GM11168 (cell line): ENCODE data around the gene SLAMF6.
"Not testable (repeated sequence)": the region's sequence is repeated elsewhere in the genome, so short reads cannot be mapped to it uniquely, and the experiment has no call there.

Experiments
- in situ Hi-C: fragments of 300-500 bp; cut with MboI; formaldehyde crosslinking; loops from one replicate; pipeline ENCODE4 v1.12.0; 2022; ENCODE audit warnings: low sequenced_read_pairs; ENCODE audit not compliant: unreplicated experiment

SLAMF6 gene

DNA sequence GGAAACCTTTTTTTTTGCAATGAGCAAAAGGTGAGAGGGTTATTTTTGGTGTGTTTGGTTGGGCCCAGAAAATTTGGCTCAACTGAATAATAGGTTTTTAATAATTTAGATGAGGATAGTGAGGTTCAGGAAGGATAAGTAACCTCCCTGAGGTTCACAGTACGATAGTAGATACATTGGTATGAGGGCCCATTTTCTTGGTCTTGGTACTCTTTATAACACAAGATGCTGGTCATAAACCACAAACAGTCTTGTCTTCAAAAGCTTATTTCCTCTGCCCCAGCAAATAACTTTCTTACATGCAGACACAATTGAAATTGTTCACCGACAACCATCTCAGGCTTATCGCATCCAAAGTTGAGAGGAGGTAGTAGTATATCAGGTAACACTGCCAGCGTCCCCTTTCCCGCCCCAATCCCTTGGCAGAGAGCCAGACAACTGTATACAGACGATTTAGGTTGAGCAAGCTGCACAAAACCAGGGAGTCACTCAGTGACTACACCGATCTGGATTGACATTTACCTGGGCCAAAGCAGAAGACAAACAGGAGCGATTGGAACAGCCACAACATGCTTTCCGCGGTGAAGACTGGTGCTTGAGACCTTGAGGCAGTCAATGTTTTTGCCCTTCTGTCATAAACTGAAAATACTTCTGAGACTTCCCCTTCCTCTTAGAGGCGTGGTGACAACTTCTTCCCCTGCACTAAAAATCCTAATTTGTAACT is at the start of gene SLAMF6:
TSS of gene SLAMF6 (minus strand) at position 634 of the 724 bp plus-strand sequence. CDS start at position 571, 63 bp downstream.
- in situ Hi-C loops: no loop called here

DNA sequence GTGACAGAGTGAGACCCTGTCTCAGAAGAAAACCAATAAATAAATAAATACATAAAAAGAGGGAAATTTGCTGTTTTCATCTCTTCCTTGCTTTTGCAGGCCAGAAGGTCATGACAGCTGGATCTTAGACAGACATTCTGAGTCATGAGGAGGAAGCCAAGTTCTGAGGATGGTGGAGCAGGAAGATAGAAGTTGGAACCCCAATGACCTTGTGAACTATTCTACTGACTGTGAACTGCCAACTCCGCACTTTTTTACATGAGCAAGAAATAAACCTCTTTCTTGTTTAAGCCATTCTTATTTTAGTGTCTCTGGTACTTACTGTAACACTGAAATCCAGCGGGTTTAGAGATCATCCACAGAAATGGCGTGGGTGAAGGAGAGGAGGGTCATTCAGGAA is 47.8 kb upstream of the SLAMF6 start:
- in situ Hi-C loops: no loop called here

DNA sequence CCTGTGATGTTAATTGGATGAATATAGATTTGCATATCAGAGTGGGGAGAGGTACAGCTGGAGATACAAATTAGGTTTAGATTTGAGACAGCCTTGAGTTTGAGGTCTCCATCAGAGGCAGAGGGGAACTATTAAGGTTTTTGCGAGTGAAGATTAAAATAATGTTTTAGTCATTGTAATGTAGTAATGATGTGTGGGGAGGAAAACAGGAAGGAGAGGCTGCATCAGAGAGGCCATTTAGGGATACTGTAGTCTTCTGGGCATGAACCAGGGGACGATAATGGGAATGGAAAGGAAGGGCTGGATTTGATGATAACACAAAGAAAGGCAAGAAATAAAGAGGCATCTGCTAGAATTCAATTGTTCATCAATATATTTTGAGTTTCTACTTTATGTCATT is 46.8 kb upstream of the SLAMF6 start:
- in situ Hi-C loops: no loop called here

DNA sequence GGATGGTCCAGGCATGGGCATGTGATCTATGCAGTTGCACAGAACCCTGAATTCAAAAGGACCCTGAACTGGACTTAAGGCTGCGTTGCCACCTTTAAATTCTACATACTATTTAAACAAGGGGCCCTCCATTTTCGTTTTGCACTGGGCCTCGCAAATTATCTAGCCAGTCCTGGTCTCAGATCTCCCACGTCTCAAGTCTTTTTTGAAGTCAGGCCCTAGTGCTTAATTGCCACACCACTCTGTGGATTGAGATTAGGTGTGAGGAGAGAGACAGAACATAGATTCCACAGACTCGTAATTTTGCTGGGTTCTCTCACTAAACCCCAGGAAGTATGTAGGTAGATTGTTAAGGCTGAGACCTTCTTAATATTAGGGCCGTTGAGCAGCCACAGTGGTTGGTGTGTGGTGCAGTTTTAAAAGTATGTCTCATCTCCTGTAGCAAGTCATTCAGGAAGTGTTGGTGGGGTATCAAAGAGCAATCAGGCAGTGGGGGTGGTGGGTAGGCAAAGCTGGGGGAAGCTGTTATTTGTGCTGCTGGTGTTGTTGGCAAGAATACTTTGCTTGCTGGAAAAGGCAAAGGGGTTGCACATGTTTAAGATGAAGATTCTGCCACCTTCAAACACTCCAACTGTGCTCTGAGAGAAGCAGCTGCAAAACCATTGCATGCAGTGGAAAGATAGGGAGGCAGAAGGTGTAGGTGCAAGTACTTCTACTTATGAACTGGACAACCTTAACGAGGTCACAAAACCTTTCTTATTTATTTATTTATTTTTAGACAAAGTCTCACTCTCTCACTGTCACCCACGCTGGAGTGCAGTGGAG is 45.0 kb upstream of the SLAMF6 start:
- in situ Hi-C loops: no loop called here

DNA sequence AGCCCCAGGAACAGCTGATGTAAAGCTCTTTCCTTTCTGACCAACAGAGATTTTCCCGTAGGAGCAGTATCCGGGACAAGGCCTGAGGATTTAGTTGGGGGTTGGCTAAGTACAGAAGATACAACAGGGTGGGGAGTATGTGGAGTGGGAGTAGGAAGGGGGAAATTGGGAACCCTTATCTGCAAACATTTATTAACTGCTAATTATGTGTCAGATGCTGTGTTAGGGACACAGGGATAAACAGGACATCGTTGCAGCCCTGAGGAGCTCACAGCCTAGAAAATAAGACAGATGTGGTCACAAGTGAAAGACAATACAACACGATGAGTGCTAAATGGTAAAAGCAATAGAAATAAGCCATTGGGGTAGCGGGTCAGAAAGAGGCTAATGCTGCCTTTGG is 44.3 kb upstream of the SLAMF6 start:
- in situ Hi-C loops: no loop called here

DNA sequence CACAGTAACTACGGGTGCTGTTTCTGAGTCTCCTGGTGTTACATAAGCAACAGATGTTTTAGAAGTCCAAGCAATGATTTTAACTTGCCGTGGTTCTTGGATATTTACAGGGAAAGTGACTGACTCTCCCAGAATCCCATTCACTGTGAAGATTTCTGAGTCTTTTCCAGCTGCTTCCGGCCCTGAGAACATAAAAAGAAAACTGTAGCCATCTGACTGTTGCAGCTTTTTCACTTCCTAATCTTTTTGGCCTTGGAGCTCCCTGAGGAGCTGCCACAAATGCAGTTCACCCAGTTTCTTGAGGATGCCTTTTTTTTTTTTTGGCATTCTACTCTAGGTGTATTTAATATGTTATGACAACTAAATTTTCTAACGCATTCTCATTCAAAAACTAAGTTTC is 42.5 kb upstream of the SLAMF6 start:
- in situ Hi-C loops: no loop called here

DNA sequence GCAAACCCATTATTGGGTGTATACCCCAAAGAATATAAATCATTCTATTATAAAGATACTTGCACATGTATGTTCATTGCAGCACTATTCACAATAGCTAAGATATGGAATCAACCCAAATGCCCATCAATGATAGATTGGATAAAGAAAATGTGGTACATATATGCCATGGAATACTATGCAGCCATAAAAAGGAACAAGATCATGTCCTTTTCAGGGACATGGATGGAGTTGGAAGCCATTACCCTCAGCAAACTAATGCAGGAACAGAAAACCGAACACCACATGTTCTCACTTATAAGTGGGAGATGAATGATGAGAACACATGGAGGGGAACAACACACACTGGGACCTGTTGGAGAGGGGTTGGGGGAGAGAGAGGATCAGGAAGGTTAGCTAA is 40.2 kb upstream of the SLAMF6 start:
- in situ Hi-C loops: not testable (repeated sequence)

DNA sequence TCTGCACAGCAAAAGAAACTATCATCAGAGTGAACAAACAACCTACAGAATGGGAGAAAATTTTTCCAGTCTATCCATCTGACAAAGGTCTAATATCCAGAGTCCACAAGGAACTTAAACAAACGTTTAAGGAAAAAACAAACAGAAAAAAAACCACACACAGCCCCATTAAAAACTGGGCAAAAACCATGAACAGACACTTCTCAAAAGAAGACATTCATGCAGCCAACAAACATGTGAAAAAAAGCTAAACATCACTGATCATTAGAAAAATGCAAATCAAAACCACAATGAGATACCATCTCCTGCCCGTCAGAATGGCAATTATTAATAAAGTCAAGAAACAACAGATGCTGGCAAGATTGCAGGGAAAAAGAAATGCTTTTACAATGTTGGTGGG is 39.7 kb upstream of the SLAMF6 start:
- in situ Hi-C loops: not testable (repeated sequence)

DNA sequence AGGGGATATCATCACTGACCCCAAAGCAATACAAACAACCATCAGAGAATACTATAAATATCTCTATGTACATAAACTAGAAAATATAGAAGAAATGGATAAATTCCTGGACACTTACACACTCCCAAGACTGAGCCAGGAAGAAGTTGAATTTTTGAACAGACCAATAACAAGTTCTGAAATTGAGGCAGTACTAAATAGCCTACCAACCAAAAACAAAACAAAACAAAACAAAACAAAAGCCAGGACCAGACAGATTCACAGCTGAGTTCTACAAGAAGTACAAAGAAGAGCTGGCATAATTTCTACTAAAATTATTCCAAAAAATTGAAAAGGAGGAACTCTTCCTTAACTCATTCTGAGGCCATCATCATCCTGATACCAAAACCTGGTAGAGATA is 37.8 kb upstream of the SLAMF6 start:
- in situ Hi-C loops: no loop called here

DNA sequence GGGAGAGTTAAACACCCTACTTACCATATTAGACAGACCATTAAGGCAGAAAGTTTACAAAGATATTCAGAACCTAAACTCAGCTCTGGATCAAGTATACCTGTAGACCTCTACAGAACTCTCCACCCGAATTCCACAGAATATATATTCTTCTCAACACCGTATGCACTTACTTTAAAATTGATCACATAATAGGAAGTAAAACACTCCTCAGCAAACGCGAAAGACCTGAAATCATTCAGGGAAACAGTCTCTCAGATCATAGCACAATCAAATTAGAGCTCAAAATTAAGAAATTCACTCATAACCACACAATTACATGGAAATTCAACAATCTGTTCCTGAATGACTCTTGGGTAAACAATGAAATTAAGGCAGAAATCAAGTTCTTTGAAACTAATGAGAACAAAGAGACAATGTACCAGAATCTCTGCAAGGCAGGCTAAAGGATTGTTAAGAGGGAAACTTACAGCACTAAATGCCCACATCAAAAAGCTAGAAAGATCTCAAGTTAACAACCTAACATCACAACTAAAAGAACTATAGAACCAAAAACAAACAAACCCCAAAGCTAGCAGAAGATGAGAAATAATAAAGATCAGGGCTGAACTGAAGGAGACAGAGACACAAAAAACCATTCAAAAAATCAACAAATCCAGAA is 37.1 kb upstream of the SLAMF6 start:
- in situ Hi-C loops: no loop called here

DNA sequence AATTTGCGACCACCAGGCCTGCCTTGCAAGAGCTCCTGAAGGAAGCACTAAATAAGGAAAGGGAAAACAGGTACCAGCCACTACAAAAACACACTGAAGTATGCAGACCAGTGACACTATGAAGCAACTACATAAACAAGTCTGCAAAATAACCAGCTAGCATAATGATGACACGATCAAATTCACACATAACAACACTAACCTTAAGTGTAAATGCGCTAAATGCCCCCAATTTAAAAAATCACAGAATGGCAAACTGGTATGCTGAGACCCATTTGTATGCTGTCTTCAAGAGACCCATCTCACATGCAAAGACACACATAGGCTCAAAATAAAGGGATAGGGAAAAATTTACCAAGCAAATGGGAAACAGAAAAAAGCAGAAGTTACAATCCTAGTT is 36.4 kb upstream of the SLAMF6 start:
- in situ Hi-C loops: not testable (repeated sequence)

DNA sequence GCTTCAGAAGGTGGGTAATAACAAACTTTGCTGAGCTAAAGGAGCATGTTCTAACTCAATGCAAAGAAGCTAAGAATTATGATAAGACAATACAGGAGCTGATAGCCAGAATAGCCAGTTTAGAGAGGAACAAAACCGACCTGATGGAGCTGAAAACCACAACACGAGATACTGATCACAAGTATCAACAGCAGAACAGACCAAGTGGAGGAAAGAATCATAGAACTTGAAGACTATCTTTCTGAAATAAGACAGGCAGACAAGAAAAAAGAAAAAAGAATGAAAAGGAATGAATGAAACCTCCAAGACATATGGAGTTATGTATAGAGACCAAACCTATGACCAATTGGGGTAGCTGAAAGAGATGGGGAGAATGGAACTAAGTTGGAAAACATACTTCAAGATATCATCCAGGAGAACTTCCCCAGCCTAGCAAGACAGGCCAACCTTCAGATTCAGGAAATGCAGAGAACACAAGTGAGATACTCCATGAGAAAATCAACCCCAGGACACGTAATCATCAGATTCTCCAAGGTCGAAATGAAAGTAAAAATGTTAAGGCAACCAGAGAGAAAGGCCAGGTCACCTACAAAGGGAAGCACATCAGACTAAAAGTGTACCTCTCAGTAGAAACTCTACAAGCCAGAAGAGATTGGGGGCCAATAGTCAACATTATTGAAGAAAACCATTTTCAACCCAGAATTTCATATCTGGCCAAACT is 35.8 kb upstream of the SLAMF6 start:
- in situ Hi-C loops: no loop called here

DNA sequence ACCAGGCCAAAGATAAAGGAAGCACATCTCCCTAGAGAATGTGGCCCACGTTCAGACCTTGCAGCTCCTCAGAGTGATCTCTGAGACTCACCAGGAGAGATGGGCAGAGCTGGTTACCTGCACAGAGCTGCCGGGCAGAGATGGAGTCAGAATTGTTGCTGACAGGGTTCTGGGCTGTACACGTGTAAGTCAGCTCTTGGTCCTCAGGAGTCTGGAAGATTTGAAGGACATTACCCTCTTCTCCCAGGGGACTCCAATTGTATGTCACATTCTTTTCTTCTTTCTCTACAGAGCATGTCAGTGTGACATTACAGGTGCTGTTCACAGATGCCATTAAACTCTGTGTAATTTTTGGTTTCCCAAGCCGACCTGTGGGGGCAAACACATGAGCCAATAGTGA is 30.7 kb upstream of the SLAMF6 start:
- in situ Hi-C loops: no loop called here

DNA sequence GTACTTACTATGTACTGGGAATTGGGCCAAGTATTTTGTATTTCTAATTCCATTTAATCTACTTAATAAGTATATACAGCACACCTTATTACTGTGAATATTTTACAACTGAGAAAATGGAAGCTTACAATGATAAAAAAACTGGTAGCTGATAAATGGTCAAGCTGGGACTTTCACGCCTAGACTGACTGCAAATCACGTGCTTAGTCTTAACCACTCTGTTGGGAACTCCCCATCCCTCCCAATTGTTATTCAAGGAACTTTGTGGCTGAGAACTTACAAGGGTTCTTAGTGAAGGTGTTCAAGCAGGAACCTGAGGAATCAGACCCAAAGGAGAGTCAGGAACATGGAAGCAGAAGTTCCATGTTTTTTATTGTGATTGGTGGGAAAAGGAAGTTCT is 29.4 kb upstream of the SLAMF6 start:
- in situ Hi-C loops: no loop called here

DNA sequence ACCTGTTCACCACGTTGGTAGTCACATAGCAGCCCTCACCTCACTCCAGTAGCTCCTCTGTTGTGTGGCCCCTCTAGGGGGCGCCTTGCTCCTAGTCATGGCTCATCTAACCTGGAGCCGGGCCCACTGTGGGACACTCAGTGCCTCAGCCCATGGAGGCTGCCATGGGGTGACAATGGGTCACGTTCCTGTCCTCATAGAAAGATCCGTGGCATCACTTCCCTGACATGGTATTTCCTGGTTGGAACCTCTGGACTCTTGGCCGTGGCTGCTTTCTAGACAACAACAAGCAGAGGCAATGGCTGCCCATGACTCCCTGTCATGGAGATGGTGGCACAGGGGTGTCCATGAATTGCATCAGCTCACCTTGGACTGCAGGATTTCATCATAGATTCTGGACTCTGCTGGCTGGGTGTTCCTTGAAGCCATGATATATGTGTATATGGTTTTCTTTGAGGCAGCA is 27.5 kb upstream of the SLAMF6 start:
- in situ Hi-C loops: no loop called here

DNA sequence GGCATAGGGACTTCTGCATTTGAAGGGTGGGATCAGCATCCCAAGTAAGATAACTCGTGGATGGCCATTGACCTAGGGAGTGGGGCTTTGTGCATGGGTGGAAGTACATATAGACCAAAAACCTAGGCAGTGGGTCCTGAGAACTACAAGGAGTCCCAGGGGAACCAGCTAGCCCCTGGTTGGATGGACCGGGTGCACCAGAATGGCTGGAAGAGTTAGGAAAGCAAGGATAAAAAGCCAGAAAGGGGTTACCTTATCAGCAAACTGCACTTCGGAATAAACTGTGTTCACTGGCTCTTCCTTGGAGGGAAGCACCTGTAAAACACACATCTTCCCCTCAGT is 26.6 kb upstream of the SLAMF6 start:
- in situ Hi-C loops: loop anchor here (5.0 kb wide), 1 partner anchor 58 kb away; no protein-coding TSS in a partner anchor

DNA sequence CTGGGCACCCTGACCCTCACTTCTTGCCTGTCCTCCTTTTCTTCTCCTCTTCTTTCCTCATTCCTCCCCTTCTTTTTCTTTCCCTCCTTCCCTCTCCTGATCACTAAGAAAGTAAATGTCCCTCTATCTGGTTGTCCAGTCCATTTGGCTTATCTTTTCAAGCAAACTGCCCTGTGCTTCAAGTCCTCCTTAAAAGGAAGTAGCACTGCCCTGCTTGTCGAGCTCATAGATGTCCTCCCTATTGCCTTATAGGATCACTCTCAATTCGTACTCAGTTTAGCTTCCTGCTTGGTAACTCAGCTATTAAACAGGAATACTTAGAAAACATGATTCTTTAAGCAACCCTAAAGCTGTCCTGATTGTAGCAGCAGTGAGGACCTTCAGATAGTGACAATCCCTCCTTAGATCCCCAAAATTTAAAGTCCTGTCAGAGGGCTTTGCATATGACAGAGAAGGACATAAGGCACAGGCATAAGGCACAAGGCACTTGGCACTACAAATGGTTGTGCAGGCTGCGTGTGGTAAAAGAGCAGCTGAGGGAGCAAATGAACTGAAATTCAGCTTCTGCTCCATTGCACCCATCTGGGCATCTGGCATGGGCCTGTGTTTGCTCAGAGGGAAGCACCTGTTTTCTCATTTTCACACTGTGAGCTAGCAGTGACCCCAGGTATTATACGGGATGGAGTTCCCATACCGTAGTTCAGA is 26.1 kb upstream of the SLAMF6 start:
- in situ Hi-C loops: loop anchor here (5.0 kb wide), 1 partner anchor 58 kb away; no protein-coding TSS in a partner anchor

DNA sequence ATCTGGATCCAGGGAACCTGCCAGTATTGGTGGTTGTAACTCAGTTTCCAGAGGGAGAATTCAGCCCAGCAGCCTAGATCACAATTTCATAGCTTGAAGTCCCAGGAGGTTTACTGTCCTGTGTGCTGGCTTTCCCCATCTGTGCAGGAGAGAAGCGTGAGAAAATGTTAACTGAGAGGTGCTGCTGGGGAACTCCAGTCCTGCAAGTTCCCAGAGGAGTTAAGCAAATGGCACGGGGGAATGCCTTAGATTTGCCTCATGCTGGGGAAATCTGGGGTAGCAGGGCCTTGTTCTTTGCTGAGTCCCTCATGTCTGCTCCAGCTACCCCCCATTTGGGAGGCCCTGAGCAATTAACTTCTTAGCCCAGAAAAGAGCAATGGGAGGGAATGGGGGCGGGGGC is 25.1 kb upstream of the SLAMF6 start:
- in situ Hi-C loops: loop anchor here (5.0 kb wide), 1 partner anchor 59 kb away; no protein-coding TSS in a partner anchor

DNA sequence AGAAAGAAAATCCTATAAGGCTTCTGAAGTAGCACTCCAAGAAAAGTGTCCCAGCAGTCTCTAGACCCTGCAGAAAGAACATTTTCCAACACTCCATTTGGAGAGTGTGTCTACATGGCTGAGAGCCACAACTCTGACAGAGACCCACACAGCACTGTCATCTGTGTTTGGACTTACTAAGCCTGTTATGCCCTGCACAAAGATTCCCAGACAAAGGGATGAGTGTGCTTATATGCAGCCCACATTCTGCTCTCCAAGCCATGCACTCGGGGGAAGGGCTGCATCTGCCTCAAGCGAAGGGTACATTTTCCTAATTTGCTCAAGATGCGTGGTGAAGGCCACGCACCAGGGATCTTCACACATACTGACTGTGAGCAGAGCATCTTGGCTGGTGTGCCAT is 24.4 kb upstream of the SLAMF6 start:
- in situ Hi-C loops: loop anchor here (5.0 kb wide), 1 partner anchor 60 kb away; no protein-coding TSS in a partner anchor

DNA sequence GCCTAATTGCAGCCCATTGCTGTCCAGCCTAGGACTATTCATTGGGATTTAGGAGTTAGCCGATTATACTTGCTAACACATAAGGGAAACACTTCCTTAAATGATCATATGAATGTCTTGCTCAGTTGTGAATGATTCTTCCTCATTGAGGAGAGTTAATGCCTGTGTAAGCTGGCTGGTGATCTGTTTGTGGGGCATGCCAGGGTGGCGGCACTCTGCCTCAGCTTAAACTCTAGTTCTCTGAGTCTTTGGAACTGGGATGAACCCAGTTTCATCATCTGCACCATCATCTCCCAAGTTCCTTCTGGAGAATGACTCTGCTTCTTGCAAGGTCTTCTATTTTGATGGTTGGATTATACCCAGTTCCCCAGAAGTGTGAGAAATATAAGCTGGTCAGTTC is 23.9 kb upstream of the SLAMF6 start:
- in situ Hi-C loops: loop anchor here (5.0 kb wide), 1 partner anchor 60 kb away; no protein-coding TSS in a partner anchor
